ENCODE results near the gene LILRB1.
"Not testable (repeated sequence)": the region's sequence is repeated elsewhere in the genome, so short reads cannot be mapped to it uniquely, and the experiment has no call there.

The LILRB1 gene

DNA sequence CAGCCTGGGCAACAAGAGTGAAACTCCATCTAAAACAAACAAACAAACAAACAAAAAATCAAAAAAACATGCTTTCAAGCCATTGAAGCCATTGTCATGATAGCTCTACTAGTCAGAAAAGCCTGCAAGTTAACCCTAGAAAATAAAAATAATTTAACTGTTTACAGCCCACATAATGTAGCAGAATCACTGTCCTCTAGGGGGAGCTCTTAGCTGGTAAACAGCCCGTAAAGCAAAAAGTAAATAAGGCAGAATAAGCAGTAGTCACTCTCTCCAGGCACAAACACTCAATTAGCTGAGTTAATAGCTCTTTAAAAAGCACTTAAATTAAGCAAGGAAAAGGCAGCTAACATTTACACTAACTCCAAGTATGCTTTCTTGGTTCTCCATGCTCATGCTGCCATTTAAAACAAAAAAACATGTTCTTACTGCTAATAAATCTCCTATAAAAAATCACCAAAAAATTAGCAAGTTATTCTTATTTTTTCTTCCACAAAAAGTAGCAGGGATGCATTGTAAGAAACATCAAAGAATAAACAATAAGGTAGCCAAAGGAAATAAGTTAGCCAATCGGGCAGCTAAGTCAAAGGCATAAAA, 43.8 kb downstream of the LILRB1 start:
- Histone ChIP-seq H4K20me1 (peaks cover 0 to 7% (median 0%) of the 10 kb centered on the region in 11 experiments; a peak in 3 of 22 replicates), H3K27me3 (peaks cover 0 to 10% (median 0%) of the 10 kb centered on the region in 11 experiments; a peak in 3 of 22 replicates), H3K9me3 (replicated peaks in 1 of 11) (no peaks in the 10 kb centered on the region), H3K4me1 (peaks cover 14 to 59% (median 25%) of the 10 kb centered on the region in 10 experiments), H3K4me2 (peak overlapping the region in 2 of 11 experiments; percentile 91 to 97; a peak in 4 of 22 replicates), H3K9ac (no peak overlapping the region), H3K27ac (no peak overlapping the region), H3K4me3 (no peak overlapping the region), H3K36me3 (no peaks in the 10 kb centered on the region)
- TF ChIP-seq Cebpa-rat (IDR thresholded peaks at IDR 0.05) = no peak

DNA sequence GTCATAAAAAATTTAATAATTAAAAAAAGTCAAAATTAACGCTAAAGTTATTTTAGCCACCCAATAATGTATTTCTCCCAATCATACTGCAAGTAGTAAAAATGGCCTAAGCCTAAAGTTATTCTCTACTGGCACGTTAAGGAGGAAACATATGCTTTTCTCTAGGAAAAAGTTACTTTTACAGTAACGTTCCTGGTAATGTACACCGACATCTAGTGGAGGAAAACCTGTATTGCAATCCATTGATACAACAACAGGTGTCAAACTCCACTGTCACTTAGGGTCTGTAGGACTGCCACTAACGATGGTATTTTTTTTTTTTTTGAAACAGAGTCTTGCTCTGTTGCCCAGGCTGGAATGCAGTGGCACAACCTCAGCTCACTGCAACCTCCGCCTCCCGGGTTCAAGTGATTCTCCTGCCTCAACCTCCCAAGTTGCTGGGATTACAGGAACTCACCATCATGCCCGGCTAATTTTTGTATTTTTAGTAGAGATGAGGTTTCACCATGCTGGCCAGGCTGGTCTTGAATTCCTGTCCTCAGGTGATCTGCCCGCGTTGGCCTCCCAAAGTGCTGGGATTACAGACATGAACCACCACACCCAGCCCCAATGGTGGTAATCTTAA, 46.0 kb downstream of the LILRB1 start:
- H3K4me3 ChIP-seq; H3K27ac ChIP-seq; H3K27me3 ChIP-seq; H3K4me2 ChIP-seq; H3K9ac ChIP-seq; H4K20me1 ChIP-seq; H3K9me3 ChIP-seq (replicated peaks in 1 of 11); H3K36me3 ChIP-seq: not testable (repeated sequence)
- peaks cover 4 to 39% (median 10%) of the 10 kb centered on the region in 10 experiments for H3K4me1 ChIP-seq

GRCh38 chr19:54677217-54677616, 46.9 kb downstream of the LILRB1 start:
- H4K20me1 ChIP-seq = no peaks in the 10 kb centered on the region
- no peak for TF ChIP-seq Cebpa-rat (IDR thresholded peaks at IDR 0.05)
- H3K4me2 ChIP-seq = no peak overlapping the region
- H3K9me3 ChIP-seq (replicated peaks in 1 of 11) = no peaks in the 10 kb centered on the region
- no peaks in the 10 kb centered on the region for H3K36me3 ChIP-seq
- peaks cover 0 to 10% (median 0%) of the 10 kb centered on the region in 11 experiments; a peak in 3 of 22 replicates for H3K27me3 ChIP-seq
- H3K27ac ChIP-seq = no peak overlapping the region
- H3K4me1 ChIP-seq = peaks cover 0 to 30% (median 5%) of the 10 kb centered on the region in 10 experiments; a peak in 15 of 20 replicates
- H3K4me3 ChIP-seq = no peak overlapping the region
- H3K9ac ChIP-seq = no peak overlapping the region

DNA sequence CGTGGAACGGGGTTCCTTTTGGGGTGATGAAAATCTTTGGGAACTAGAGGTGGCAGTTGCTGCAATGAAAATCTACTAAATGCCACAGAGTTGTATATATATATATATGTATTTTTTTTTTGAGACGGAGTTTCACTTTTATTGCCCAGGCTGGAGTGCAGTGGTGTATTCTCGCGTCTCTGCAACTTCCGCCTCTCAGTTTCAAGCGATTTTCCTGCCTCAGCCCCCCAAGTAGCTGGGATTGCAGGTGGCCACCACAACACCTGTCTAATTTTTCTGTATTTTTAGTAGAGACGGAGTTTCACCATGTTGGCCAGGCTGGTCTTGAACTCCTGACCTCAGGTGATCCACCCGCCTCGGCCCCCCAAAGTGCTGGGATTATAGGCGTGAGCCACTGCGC, 51.3 kb downstream of the LILRB1 start:
- peaks cover 0 to 11% (median 2%) of the 10 kb centered on the region in 10 experiments; a peak in 7 of 20 replicates for H3K4me1 ChIP-seq
- not testable (repeated sequence) for H3K27ac ChIP-seq; H3K9ac ChIP-seq; H4K20me1 ChIP-seq; H3K9me3 ChIP-seq (replicated peaks in 1 of 11); H3K36me3 ChIP-seq; H3K4me2 ChIP-seq; H3K4me3 ChIP-seq; H3K27me3 ChIP-seq

DNA sequence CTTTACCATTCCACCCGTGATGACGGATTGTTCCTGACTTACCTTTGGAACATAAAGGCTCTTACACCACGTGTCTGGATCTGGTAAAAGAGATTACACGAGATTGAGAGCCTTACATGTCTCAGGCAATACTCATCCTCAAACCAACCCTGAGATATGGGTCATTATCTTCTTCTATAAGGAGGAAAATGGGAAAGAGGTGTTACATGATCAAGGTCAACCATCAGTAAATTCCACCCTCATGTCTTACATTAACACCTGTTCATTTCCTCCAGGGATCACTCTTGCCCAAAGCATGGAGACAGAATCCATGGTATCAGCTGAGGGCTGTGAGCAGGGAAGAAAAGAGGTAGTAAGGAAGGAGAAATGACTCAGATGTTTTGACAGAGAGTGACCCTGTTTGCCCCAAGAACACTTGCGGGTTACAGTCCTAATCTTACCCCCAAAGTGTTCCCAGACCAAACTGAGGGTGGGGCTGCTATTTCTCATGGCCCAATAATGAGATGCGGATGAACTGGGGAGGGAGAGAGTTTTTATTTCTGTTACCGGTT, 52.1 kb downstream of the LILRB1 start:
- no peak overlapping the region for H3K9ac ChIP-seq
- no peaks in the 10 kb centered on the region for H4K20me1 ChIP-seq
- H3K27me3 ChIP-seq = peaks cover 0 to 6% (median 0%) of the 10 kb centered on the region in 11 experiments; a peak in 3 of 22 replicates
- peak overlapping the region in 2 of 11 experiments; percentile 32 to 64; a peak in 3 of 22 replicates for H3K4me2 ChIP-seq
- H3K27ac ChIP-seq = no peak overlapping the region
- no peak for TF ChIP-seq Cebpa-rat (IDR thresholded peaks at IDR 0.05)
- H3K9me3 ChIP-seq (replicated peaks in 1 of 11) = no peaks in the 10 kb centered on the region
- peaks cover 0 to 11% (median under 1%) of the 10 kb centered on the region in 10 experiments; a peak in 6 of 20 replicates for H3K4me1 ChIP-seq
- no peak overlapping the region for H3K4me3 ChIP-seq
- no peaks in the 10 kb centered on the region for H3K36me3 ChIP-seq

- Histone ChIP-seq H3K9ac (no peak overlapping the region), H3K27me3 (no peaks in the 10 kb centered on the region), H3K4me1 (peaks cover 0 to 9% (median 0%) of the 10 kb centered on the region in 10 experiments; a peak in 3 of 20 replicates), H3K9me3 (replicated peaks in 1 of 11) (no peaks in the 10 kb centered on the region), H3K4me3 (no peak overlapping the region), H3K27ac (no peak overlapping the region), H3K36me3 (no peaks in the 10 kb centered on the region), H3K4me2 (no peak overlapping the region), H4K20me1 (no peaks in the 10 kb centered on the region)
- no peak for TF ChIP-seq Cebpa-rat (IDR thresholded peaks at IDR 0.05)
These were observed 54.2 kb downstream of the LILRB1 start for GRCh38 chr19:54684527-54684926.

All from BLaER1 treated with 17β-estradiol and CSF1 and Interleukin-3, amounts not matched to agents 10 nM and 100 nM (cell line).